PC-3 (cell line): Measurements from ENCODE around the gene SMYD3. TPM values are rescaled to one million over a fixed set of nuclear protein-coding genes. Genes with fewer than 3 reads are reported as not detected.

Source experiments
- ATAC-seq: fragments of 200-7000 bp; cut with Tn5 transposase; 2 replicates; pipeline ENCODE4 v1.9.1; 2020; ENCODE audit warnings: mild to moderate bottlenecking, moderate library complexity
- BruUV-seq: library from RNA; stranded (reverse); fragments of 400-500 nt; replicated peaks from 2 replicates; lab custom pipeline; 2021; lab: Mats Ljungman, UMichigan
- CTCF ChIA-PET: fragments of 300-600 bp; sonication (Branson Sonifier 250); formaldehyde crosslinking; loops from one replicate; lab custom pipeline; 2022; ENCODE audit warnings: antibody characterized with exemption; lab: Charles Lee
- POLR2A ChIA-PET: fragments of 300-600 bp; sonication (Branson Sonifier 250); formaldehyde crosslinking; loops from one replicate; lab custom pipeline; 2022; ENCODE audit warnings: antibody characterized with exemption; ENCODE audit not compliant: unreplicated experiment; lab: Charles Lee
- DNase-seq: peaks from one replicate; pipeline ENCODE4 v3.0.0-alpha.2; 2015
- H2AFZ ChIP-seq: fragments of 300-600 bp; sonication (generic); 2 replicates; pipeline ENCODE4 v1.6.0; 2016; ENCODE audit warnings: antibody characterized with exemption, low read length
- H3F3A ChIP-seq: fragments of 300-600 bp; sonication (generic); one replicate; pipeline ENCODE4 v1.6.0; 2017; ENCODE audit warnings: antibody characterized with exemption, low read length, control low read depth, mild to moderate bottlenecking; ENCODE audit not compliant: unreplicated experiment
- H3K27ac ChIP-seq: fragments of 300-600 bp; sonication (generic); 2 replicates; pipeline ENCODE4 v1.5.1; 2016; ENCODE audit warnings: mild to moderate bottlenecking, low read length
- H3K27me3 ChIP-seq: fragments of 300-600 bp; sonication (generic); 2 replicates; pipeline ENCODE4 v1.6.1; 2016; ENCODE audit warnings: low read length, mixed read lengths
- H3K36me3 ChIP-seq: fragments of 300-600 bp; sonication (generic); 2 replicates; pipeline ENCODE4 v1.6.1; 2016; ENCODE audit warnings: low read depth, mixed run types, low read length, mixed read lengths
- H3K4me1 ChIP-seq: fragments of 300-600 bp; sonication (generic); 2 replicates; pipeline ENCODE4 v1.5.1; 2016; ENCODE audit warnings: low read length; ENCODE audit not compliant: insufficient read depth
- H3K4me2 ChIP-seq: fragments of 300-600 bp; sonication (generic); 2 replicates; pipeline ENCODE4 v1.6.0; 2016; ENCODE audit warnings: low read length
- H3K4me3 ChIP-seq: fragments of 300-600 bp; sonication (generic); 2 replicates; pipeline ENCODE4 v1.5.1; 2016; ENCODE audit warnings: mild to moderate bottlenecking, low read length, mixed read lengths
- H3K79me2 ChIP-seq: fragments of 300-600 bp; sonication (generic); 2 replicates; pipeline ENCODE4 v1.6.1; 2017; ENCODE audit warnings: low read length, mixed read lengths
- H3K9ac ChIP-seq: fragments of 300-600 bp; sonication (generic); 2 replicates; pipeline ENCODE4 v1.6.0; 2016; ENCODE audit warnings: mild to moderate bottlenecking, low read length
- H3K9me2 ChIP-seq: fragments of 300-600 bp; sonication (generic); replicated peaks from 2 replicates; pipeline ENCODE4 v1.6.1; 2016; ENCODE audit warnings: mixed run types, low read length, mixed read lengths
- H3K9me3 ChIP-seq: fragments of 300-600 bp; sonication (generic); 2 replicates; pipeline ENCODE4 v1.6.1; 2016; ENCODE audit warnings: low read length, mixed read lengths
- H4K20me1 ChIP-seq: fragments of 300-600 bp; sonication (generic); 2 replicates; pipeline ENCODE4 v1.6.1; 2016; ENCODE audit warnings: low read length, mixed read lengths
- EZH2 ChIP-seq: fragments of 300-600 bp; sonication (generic); IDR thresholded peaks from one replicate; pipeline ENCODE4 v1.6.1; 2017; ENCODE audit warnings: antibody characterized with exemption, mild to moderate bottlenecking, low read length; ENCODE audit not compliant: unreplicated experiment
- EZH2phosphoT487 ChIP-seq: fragments of 300-600 bp; sonication (generic); IDR thresholded peaks from 2 replicates; pipeline ENCODE4 v1.6.1; 2018; ENCODE audit warnings: mild to moderate bottlenecking, antibody characterized with exemption, low read length, borderline replicate concordance
- intact Hi-C: fragments of 100-400 bp; cut with micrococcal nuclease; formaldehyde crosslinking; loops from 2 replicates; pipeline ENCODE4 v1.9.0; 2023
- total RNA-seq: library from RNA; depleted of rRNA; stranded (reverse); fragments of >200 nt; gene quantifications from 2 replicates; pipeline ENCODE4 v1.2.3, GENCODE V29; 2014
- TF ChIP-seq, protein P1 (sequence below): fragments of 300-600 bp; sonication (generic); conservative IDR thresholded peaks from 2 replicates; pipeline ENCODE4 v1.5.1; 2017; ENCODE audit warnings: antibody characterized with exemption, low read depth, mild to moderate bottlenecking, low read length

SMYD3 gene
- total RNA-seq, 1 experiment from 2014 or later = 33.0 TPM

DNA sequence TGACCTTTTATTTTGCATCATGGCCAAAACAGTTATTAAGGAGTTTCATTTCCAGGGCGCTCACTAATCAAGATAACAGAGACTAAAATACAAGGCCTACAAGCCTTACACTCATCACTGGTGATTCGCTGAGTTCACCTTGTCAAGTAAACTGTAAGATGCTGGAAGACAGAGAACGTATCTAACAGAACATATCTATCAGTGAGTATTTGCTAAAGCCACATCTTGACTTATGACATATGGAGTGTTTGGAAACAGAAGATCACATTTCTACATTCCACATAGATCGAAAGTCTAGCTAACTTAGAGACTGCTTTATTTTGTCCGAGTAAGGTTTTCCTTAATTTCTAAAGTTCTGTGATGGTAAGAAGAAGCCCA, 506.5 kb downstream of the SMYD3 start:
- H3K27me3 ChIP-seq = no peaks in the 10 kb centered on the region
- ChIA-PET POLR2A (no interaction called here), CTCF (no interaction called here)
- H3K4me3 ChIP-seq = no peak overlapping the region
- H3K9me2 ChIP-seq = no peaks in the 10 kb centered on the region
- no peaks in the 10 kb centered on the region for H3K79me2 ChIP-seq
- H2AFZ ChIP-seq = no peak overlapping the region
- intact Hi-C loops = loop anchor here (5.0 kb wide), 1 partner anchor 298 kb away; no protein-coding TSS in a partner anchor
- no peak for DNase-seq
- H3K4me1 ChIP-seq = peaks cover 29% of the 10 kb centered on the region
- BruUV-seq = no TSS peak
- H4K20me1 ChIP-seq = peaks cover 4% of the 10 kb centered on the region; the same call in 1 of the 2 replicates
- H3K9me3 ChIP-seq = no peaks in the 10 kb centered on the region
- no peak for TF ChIP-seq EZH2
- TF ChIP-seq, protein P1, sequence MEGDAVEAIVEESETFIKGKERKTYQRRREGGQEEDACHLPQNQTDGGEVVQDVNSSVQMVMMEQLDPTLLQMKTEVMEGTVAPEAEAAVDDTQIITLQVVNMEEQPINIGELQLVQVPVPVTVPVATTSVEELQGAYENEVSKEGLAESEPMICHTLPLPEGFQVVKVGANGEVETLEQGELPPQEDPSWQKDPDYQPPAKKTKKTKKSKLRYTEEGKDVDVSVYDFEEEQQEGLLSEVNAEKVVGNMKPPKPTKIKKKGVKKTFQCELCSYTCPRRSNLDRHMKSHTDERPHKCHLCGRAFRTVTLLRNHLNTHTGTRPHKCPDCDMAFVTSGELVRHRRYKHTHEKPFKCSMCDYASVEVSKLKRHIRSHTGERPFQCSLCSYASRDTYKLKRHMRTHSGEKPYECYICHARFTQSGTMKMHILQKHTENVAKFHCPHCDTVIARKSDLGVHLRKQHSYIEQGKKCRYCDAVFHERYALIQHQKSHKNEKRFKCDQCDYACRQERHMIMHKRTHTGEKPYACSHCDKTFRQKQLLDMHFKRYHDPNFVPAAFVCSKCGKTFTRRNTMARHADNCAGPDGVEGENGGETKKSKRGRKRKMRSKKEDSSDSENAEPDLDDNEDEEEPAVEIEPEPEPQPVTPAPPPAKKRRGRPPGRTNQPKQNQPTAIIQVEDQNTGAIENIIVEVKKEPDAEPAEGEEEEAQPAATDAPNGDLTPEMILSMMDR = no peak
- no peak for TF ChIP-seq EZH2phosphoT487
- H3K27ac ChIP-seq = no peak overlapping the region
- H3K9ac ChIP-seq = no peak overlapping the region
- no peaks in the 10 kb centered on the region for H3K36me3 ChIP-seq
- H3F3A ChIP-seq = no peaks in the 10 kb centered on the region
- ATAC-seq = no peak
- no peak overlapping the region for H3K4me2 ChIP-seq

DNA sequence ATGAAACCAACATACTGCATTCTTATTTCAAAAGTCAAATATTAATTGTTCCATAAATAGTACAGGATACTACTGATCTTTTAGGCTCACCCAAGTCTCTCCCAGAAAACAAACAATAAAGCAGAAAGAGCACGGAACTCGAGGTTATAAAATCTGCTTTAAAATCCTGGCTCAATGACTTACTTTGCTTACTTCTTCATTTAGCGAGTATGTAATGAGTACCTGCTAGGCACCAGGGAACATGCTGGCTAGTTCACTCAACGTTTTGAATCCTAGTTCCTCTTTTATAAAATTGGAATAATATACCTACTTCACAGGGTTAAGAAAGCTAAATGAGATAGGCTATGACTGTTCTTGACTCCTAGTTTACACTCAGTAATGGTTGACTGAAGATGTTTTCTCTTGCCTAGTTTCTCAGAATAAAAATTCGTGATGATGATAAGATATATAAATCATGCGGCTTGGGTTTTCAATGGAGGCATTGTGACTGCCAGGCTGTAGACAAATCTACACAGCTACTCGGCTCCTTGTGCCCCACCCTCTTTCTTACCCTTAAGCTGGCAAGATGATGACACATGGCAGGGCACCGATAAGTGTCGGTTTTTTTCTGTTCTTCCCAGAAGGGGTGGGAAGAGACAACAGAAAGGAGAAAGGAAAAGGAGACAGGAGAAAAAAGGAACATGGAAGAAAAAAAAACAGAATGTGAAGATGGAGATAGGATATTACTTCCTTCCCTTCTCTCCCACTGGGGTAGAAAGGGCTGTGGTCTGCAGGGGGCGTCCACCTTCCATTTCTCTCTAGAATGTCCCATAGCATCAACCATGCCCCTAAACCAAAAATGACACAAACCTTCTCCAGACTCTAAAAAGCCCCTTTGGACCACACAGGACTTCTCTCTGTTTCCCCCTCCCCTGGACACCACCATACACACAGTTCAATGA, 507.1 kb downstream of the SMYD3 start:
- ATAC-seq (peak; percentile 57), DNase-seq (no peak)
- H3K36me3 ChIP-seq = no peaks in the 10 kb centered on the region
- H3K4me3 ChIP-seq = no peak overlapping the region
- intact Hi-C loops = loop anchor here (1.0 to 5.0 kb wide), 3 partner anchors 112 to 847 kb away; no protein-coding TSS in a partner anchor
- no peaks in the 10 kb centered on the region for H3F3A ChIP-seq
- POLR2A ChIA-PET = no interaction called here
- no peaks in the 10 kb centered on the region for H3K79me2 ChIP-seq
- no peaks in the 10 kb centered on the region for H3K9me2 ChIP-seq
- no peaks in the 10 kb centered on the region for H3K9me3 ChIP-seq
- TF ChIP-seq, protein P1 = no peak
- TF ChIP-seq EZH2phosphoT487 (no peak), EZH2 (no peak)
- no peaks in the 10 kb centered on the region for H3K27me3 ChIP-seq
- H4K20me1 ChIP-seq = peaks cover 4% of the 10 kb centered on the region; the same call in 1 of the 2 replicates
- H3K27ac ChIP-seq = no peak overlapping the region
- no peak overlapping the region for H3K9ac ChIP-seq
- no peak overlapping the region for H2AFZ ChIP-seq
- no peak overlapping the region for H3K4me2 ChIP-seq
- no TSS peak for BruUV-seq
- peaks cover 23% of the 10 kb centered on the region for H3K4me1 ChIP-seq
- CTCF ChIA-PET = interaction anchor here (0.6 kb wide), 1 partner anchor 847 kb away, joined by 4 read pairs; no protein-coding TSS in a partner anchor
